Endothelial cell of umbilical vein (primary cell): ENCODE data around the gene KRTAP11-1. TPM values are rescaled to one million over a fixed set of nuclear protein-coding genes. Genes with fewer than 3 reads are reported as not detected.

Experiments used
- BruUV-seq: library from RNA; stranded (reverse); fragments of 400-500 nt; replicated peaks from 2 replicates; lab custom pipeline; 2021; lab: Mats Ljungman, UMichigan
- CTCF ChIA-PET: fragments of 300-600, 350-600 bp; sonication (Branson Sonifier 250); formaldehyde crosslinking; loops from one replicate; lab custom pipeline; 2021; ENCODE audit warnings: antibody characterized with exemption, inconsistent platforms; lab: Charles Lee
- POLR2A ChIA-PET: fragments of 300-600, 350-600 bp; sonication (Branson Sonifier 250); formaldehyde crosslinking; loops from one replicate; lab custom pipeline; 2021; ENCODE audit warnings: antibody characterized with exemption, inconsistent platforms; lab: Charles Lee
- DNase-seq: peaks from one replicate; pipeline ENCODE4 v3.0.0-alpha.2; 2011; ENCODE audit warnings: low read depth, low spot score
- FAIRE-seq: peaks from 2 replicates; lab custom pipeline; 2011; peaks lifted over from hg19 to GRCh38; lab: Jason Lieb, UNC
- H2AFZ ChIP-seq: 2 replicates; pipeline ENCODE4 v1.6.0; 2012; ENCODE audit warnings: low read depth, low read length, control low read depth, inconsistent platforms
- H3K27ac ChIP-seq: 2 replicates; pipeline ENCODE4 v1.5.1; 2011; ENCODE audit warnings: low read depth, mild to moderate bottlenecking, control low read depth, low read length, moderate library complexity; ENCODE audit not compliant: insufficient read depth
- H3K27me3 ChIP-seq, 2 experiments: 2 replicates each; pipeline versions ENCODE4 v1.6.0 to v1.6.1; 2011; ENCODE audit warnings: low read length in 2 of 2, mixed read lengths in 1 of 2; ENCODE audit not compliant: control insufficient read depth in 2 of 2, insufficient read depth in 2 of 2
- H3K36me3 ChIP-seq, 2 experiments: 2 replicates in 1 of 2; 3 replicates in 1 of 2; pipeline ENCODE4 v1.5.1; 2011; ENCODE audit warnings: low read length in 2 of 2, mild to moderate bottlenecking in 1 of 2, moderate library complexity in 1 of 2; ENCODE audit not compliant: control insufficient read depth in 2 of 2, insufficient read depth in 2 of 2; ENCODE audit errors: extremely low read depth in 1 of 2
- H3K4me1 ChIP-seq: 3 replicates; pipeline ENCODE4 v1.5.1; 2011; ENCODE audit warnings: mild to moderate bottlenecking, low read length; ENCODE audit not compliant: control insufficient read depth, insufficient read depth; ENCODE audit errors: extremely low read depth
- H3K4me2 ChIP-seq: 2 replicates; pipeline ENCODE4 v1.6.1; 2011; ENCODE audit warnings: low read length, control low read depth, mixed read lengths; ENCODE audit not compliant: insufficient read depth
- H3K4me3 ChIP-seq, 3 experiments: fragments of 200-600 bp in 1 of 3; sonication (generic), shearing (Covaris generic) in 1 of 3; replicated peaks in 1 of 3; 2 replicates each; pipeline ENCODE4 v1.5.1; 2011 to 2016; ENCODE audit warnings: control low read depth in 3 of 3, low read length in 3 of 3, mild to moderate bottlenecking in 2 of 3, inconsistent platforms in 1 of 3, low read depth in 1 of 3, moderate library complexity in 1 of 3; ENCODE audit not compliant: insufficient read depth in 1 of 3
- H3K79me2 ChIP-seq: 2 replicates; pipeline ENCODE4 v1.6.0; 2012; ENCODE audit warnings: low read length, inconsistent platforms; ENCODE audit not compliant: control insufficient read depth, insufficient read depth
- H3K9ac ChIP-seq: replicated peaks from 2 replicates; pipeline ENCODE3; 2011; ENCODE audit warnings: low read length, control low read depth; ENCODE audit not compliant: insufficient read depth; ENCODE audit errors: extremely low read depth
- H3K9me1 ChIP-seq: replicated peaks from 3 replicates; pipeline ENCODE4 v1.6.0; 2011; ENCODE audit warnings: mild to moderate bottlenecking, low read length; ENCODE audit not compliant: control insufficient read depth, insufficient read depth; ENCODE audit errors: extremely low read depth
- H3K9me3 ChIP-seq: replicated peaks from 2 replicates; pipeline ENCODE4 v1.5.1; 2012; ENCODE audit warnings: low read length, inconsistent platforms; ENCODE audit not compliant: control insufficient read depth, insufficient read depth
- H4K20me1 ChIP-seq: replicated peaks from 2 replicates; pipeline ENCODE3; 2011; ENCODE audit warnings: mild to moderate bottlenecking, low read length; ENCODE audit not compliant: control insufficient read depth, insufficient read depth; ENCODE audit errors: extremely low read depth
- EZH2 ChIP-seq: IDR thresholded peaks from 2 replicates; pipeline ENCODE4 v1.6.1; 2012; ENCODE audit warnings: borderline replicate concordance, low read depth, mild to moderate bottlenecking, moderate library complexity, low read length, inconsistent platforms; ENCODE audit not compliant: severe bottlenecking
- FOS ChIP-seq: IDR thresholded peaks from 2 replicates; pipeline ENCODE4 v1.6.1; 2011; ENCODE audit warnings: mild to moderate bottlenecking, low read length, moderate library complexity, borderline replicate concordance; ENCODE audit not compliant: insufficient read depth
- GATA2 ChIP-seq: IDR thresholded peaks from 2 replicates; pipeline ENCODE4 v1.7.0; 2011; ENCODE audit warnings: low read depth, mild to moderate bottlenecking, moderate library complexity, mixed read lengths, low read length; ENCODE audit not compliant: insufficient read length, insufficient read depth
- JUN ChIP-seq: IDR thresholded peaks from 2 replicates; pipeline ENCODE4 v1.6.1; 2011; ENCODE audit warnings: borderline replicate concordance, low read depth; ENCODE audit not compliant: insufficient read length, insufficient read depth
- MYC ChIP-seq: IDR thresholded peaks from one replicate; pipeline ENCODE4 v1.6.1; 2011; ENCODE audit warnings: mild to moderate bottlenecking, low read depth, low read length
- POLR2A ChIP-seq: IDR thresholded peaks from 2 replicates; pipeline ENCODE4 v1.6.1; 2012; ENCODE audit warnings: low read depth, mild to moderate bottlenecking, control low read depth, low read length
- dilution Hi-C: fragments of 300-500 bp; cut with MboI; formaldehyde crosslinking; loops from one replicate; pipeline ENCODE4 v1.15.0; 2019; ENCODE audit warnings: low sequenced_read_pairs; ENCODE audit not compliant: extremely low pct_ligation_motif_present
- intact Hi-C: fragments of 100-400 bp; cut with micrococcal nuclease; formaldehyde crosslinking; loops from one replicate; pipeline ENCODE4 v1.10.0; 2022
- polyA plus RNA-seq, 4 experiments: library from polyadenylated mRNA; depleted of rRNA in 3 of 4; stranded (reverse) in 3 of 4; unstranded in 1 of 4; fragments of >200 nt; gene quantifications; 2 replicates each; pipeline versions ENCODE4 v1.2.1 to v1.2.3, GENCODE V29; 2011 to 2012; ENCODE audit warnings: missing spikeins in 1 of 4
- total RNA-seq: library from RNA; stranded (reverse); gene quantifications from 2 replicates; pipeline ENCODE4 v1.2.3, GENCODE V29; 2021
- TF ChIP-seq, protein P1 (sequence below), 2 donors: IDR thresholded peaks; 1 replicate in 1 of 2; 2 replicates in 1 of 2; pipeline ENCODE4 v1.5.1; 2011; ENCODE audit warnings: low read length in 2 of 2, mild to moderate bottlenecking in 2 of 2, moderate library complexity in 2 of 2, control low read depth in 1 of 2, inconsistent platforms in 1 of 2, low read depth in 1 of 2; ENCODE audit not compliant: insufficient read depth in 1 of 2; ENCODE audit errors: extremely low read depth in 1 of 2

Gene KRTAP11-1
- total and polyA plus RNA-seq, 2 donors (not counting 3 experiments of a cell fraction or from before 2014, with no cell fraction given): not detected

DNA sequence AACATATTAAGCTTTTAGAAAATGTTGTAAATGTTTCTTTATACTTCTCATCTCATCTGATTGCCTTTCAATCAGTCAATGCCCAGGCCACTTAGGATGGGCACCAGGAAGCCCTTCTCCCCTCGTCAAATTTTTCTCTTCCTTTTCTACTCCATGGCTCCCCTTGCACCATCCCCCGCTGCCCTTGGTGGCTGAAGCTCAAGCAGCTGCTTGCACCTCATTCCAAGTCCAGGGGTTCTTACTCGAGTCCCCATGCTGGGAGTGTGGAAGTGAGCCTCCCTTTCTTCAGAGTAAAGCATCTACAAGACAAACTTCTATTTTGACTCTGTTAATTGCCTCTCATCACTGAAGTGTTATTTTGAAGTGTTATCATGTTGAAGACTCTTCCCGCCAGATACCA, 39.7 kb upstream of the KRTAP11-1 start:
- no TSS peak for BruUV-seq
- H2AFZ ChIP-seq: no peak overlapping the region
- H3K36me3 ChIP-seq: no peaks in the 10 kb centered on the region
- TF ChIP-seq, protein P1, sequence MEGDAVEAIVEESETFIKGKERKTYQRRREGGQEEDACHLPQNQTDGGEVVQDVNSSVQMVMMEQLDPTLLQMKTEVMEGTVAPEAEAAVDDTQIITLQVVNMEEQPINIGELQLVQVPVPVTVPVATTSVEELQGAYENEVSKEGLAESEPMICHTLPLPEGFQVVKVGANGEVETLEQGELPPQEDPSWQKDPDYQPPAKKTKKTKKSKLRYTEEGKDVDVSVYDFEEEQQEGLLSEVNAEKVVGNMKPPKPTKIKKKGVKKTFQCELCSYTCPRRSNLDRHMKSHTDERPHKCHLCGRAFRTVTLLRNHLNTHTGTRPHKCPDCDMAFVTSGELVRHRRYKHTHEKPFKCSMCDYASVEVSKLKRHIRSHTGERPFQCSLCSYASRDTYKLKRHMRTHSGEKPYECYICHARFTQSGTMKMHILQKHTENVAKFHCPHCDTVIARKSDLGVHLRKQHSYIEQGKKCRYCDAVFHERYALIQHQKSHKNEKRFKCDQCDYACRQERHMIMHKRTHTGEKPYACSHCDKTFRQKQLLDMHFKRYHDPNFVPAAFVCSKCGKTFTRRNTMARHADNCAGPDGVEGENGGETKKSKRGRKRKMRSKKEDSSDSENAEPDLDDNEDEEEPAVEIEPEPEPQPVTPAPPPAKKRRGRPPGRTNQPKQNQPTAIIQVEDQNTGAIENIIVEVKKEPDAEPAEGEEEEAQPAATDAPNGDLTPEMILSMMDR (IDR thresholded peaks at IDR 0.05; ENCODE audit: extremely low read depth in 1 of 2, insufficient read depth in 1 of 2, low read depth in 1 of 2, low read length in 2 of 2): no peak
- TF ChIP-seq EZH2 (no peak), FOS (no peak), POLR2A (no peak), JUN (no peak)
- CTCF ChIA-PET: no interaction called here
- no peak overlapping the region for H3K27ac ChIP-seq
- FAIRE-seq: no peak
- H3K4me2 ChIP-seq: no peak overlapping the region
- H3K27me3 ChIP-seq: no peaks in the 10 kb centered on the region
- H3K9ac ChIP-seq: no peak overlapping the region
- dilution Hi-C loops (no loop called here), intact Hi-C loops (no loop called here)
- DNase-seq: no peak
- H4K20me1 ChIP-seq: no peaks in the 10 kb centered on the region
- no peaks in the 10 kb centered on the region for H3K4me1 ChIP-seq
- H3K9me3 ChIP-seq: peaks cover 9% of the 10 kb centered on the region
- no peaks in the 10 kb centered on the region for H3K79me2 ChIP-seq
- no peak overlapping the region for H3K4me3 ChIP-seq
- POLR2A ChIA-PET: no interaction called here
- H3K9me1 ChIP-seq: no peaks in the 10 kb centered on the region

DNA sequence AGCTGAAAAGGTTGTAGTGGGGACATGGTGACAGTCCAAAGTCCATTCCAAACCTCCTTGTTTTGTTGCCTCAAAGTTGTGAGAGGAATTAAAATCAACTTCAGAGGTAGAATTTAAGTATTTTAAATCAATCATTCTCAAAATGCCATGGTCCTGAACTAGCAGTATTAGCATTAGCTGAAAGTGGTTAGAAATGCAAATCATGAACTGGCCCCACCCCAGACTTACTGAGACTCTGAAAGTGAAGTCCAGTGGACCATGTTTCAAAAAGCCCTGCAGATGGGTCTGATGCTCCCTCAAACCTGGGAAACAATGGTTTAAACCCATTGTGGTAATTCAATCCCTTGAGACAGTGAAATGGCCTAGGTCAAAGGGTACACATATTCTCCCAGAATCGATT, 36.2 kb upstream of the KRTAP11-1 start:
- no peaks in the 10 kb centered on the region for H3K4me1 ChIP-seq
- H3K9me3 ChIP-seq: peaks cover 4% of the 10 kb centered on the region
- dilution Hi-C loops (no loop called here), intact Hi-C loops (no loop called here)
- H3K4me2 ChIP-seq: no peak overlapping the region
- no peak overlapping the region for H2AFZ ChIP-seq
- no peak for DNase-seq
- H3K36me3 ChIP-seq: no peaks in the 10 kb centered on the region
- H3K9me1 ChIP-seq: no peaks in the 10 kb centered on the region
- no TSS peak for BruUV-seq
- ChIA-PET CTCF (no interaction called here), POLR2A (no interaction called here)
- H3K9ac ChIP-seq: no peak overlapping the region
- no peak overlapping the region for H3K27ac ChIP-seq
- no peaks in the 10 kb centered on the region for H3K79me2 ChIP-seq
- no peak overlapping the region for H3K4me3 ChIP-seq
- FAIRE-seq: no peak
- no peaks in the 10 kb centered on the region for H4K20me1 ChIP-seq
- TF ChIP-seq POLR2A (no peak), GATA2 (no peak), MYC (no peak), EZH2 (no peak)
- H3K27me3 ChIP-seq: no peaks in the 10 kb centered on the region
